PC-9 (cell line): ENCODE measurements around the gene POLRMT.

ENCODE experiments used
- CTCF ChIP-seq: fragments of 200-600 bp; sonication (generic); conservative IDR thresholded peaks from 2 replicates; pipeline ENCODE4 v1.6.1; 2017; ENCODE audit warnings: mixed run types, antibody characterized with exemption, mild to moderate bottlenecking, moderate library complexity
- EZH2 ChIP-seq: fragments of 200-600 bp; sonication (generic); IDR thresholded peaks from 2 replicates; pipeline ENCODE4 v1.8.0; 2017; ENCODE audit warnings: antibody characterized with exemption, low read depth

DNA sequence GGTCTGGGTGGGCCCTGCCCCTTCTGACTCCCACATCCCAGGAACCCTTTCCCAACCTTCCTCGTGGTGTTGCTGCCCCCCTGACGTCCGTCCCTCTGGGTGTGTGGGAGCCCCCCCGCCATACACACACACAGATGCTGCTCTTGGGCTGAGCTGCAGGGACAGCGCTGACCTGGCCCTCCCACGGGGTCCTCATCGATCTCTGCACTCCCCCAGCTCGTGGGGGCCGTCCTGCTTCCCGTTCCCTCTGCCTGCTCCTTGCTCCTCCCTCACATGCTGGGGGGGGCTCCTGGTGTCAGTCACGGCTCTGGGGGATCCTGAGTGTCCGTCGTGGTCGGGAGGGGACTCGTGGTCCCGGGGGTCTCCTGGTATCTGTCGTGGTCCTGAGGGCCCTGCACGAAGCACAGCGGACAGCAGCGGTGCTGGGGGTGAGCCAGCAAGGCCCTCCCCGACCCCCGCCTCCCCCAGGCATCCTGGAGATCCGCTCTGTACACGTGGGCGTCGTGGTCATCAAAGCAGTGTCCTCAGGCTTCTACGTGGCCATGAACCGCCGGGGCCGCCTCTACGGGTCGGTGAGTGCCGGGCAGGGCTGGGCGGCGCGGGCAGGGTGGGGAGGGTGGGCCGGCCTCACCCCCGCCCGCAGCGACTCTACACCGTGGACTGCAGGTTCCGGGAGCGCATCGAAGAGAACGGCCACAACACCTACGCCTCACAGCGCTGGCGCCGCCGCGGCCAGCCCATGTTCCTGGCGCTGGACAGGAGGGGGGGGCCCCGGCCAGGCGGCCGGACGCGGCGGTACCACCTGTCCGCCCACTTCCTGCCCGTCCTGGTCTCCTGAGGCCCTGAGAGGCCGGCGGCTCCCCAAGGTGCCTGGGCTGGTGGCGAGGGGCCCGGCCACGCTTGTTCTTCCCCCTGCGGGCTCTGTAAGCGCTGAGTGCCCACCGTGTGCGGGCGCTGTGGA is 9.7 kb upstream of the POLRMT start:
- TF ChIP-seq EZH2: no peak
- no peak for TF ChIP-seq CTCF
